ENCODE results near the gene HDDC2.

DNA sequence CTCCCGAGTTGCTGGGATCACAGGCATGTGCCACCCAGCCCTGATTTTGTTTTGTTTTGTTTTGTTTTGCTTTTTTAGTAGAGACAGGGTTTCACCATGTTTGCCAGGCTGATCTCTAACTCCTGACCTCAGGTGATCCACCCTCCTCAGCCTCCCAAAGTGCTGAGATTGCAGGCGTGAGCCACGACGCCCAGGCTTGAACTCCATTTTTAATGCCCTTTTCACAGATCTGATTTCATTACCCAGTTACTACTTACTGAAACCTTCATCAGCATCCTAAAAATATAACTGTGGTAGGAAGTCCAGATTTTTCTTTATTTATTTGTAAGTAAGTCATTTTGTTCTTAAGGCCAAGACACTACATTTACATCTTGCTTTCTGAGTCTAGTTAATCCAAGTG lies 64.0 kb downstream of the HDDC2 start:
- TF ChIP-seq EZH2 (IDR thresholded peaks at IDR 0.05; ENCODE audit: insufficient read depth, poor library complexity, severe bottlenecking) (no peak), EZH2phosphoT487 (IDR thresholded peaks at IDR 0.05; ENCODE audit: insufficient read depth, low read depth) (no peak)

All from GM23248 (cell line).